NCI-H2196 (cell line): Measurements from ENCODE around the gene SPAG9.
A peak's percentile ranks its signal among the peaks of the same experiment; 100 is the strongest.

ENCODE experiments used
- DNase-seq: peaks from one replicate; lab custom pipeline; 2025; ENCODE audit not compliant: unreplicated experiment; lab: John Stamatoyannopoulos, UW

Gene SPAG9

GRCh38 chr17:50989149-50989548 lies 131.5 kb downstream of the SPAG9 start:
- no peak for DNase-seq

- DNase-seq: no peak
These were observed 132.2 kb downstream of the SPAG9 start for GRCh38 chr17:50988427-50988826.

GRCh38 chr17:50986989-50987660 lies 133.5 kb downstream of the SPAG9 start:
- DNase-seq: no peak

- DNase-seq: no peak
These were observed 139.4 kb downstream of the SPAG9 start for GRCh38 chr17:50981279-50981678.

- no peak for DNase-seq
These were observed 141.1 kb downstream of the SPAG9 start for GRCh38 chr17:50979524-50979927.

- DNase-seq: no peak
These were observed 143.0 kb downstream of the SPAG9 start for GRCh38 chr17:50977487-50978159.

- no peak for DNase-seq
These were observed 143.7 kb downstream of the SPAG9 start for GRCh38 chr17:50976951-50977472.

- no peak for DNase-seq
These were observed 146.8 kb downstream of the SPAG9 start for GRCh38 chr17:50973557-50974494.

GRCh38 chr17:50972577-50972976 lies 148.1 kb downstream of the SPAG9 start:
- DNase-seq: no peak

GRCh38 chr17:50967795-50968194 lies 152.9 kb downstream of the SPAG9 start:
- no peak for DNase-seq

- no peak for DNase-seq
These were observed 154.5 kb downstream of the SPAG9 start for GRCh38 chr17:50966163-50966666.

GRCh38 chr17:50963139-50963538 lies 157.5 kb downstream of the SPAG9 start:
- no peak for DNase-seq

- DNase-seq: no peak
These were observed 159.1 kb downstream of the SPAG9 start for GRCh38 chr17:50961282-50962220.

GRCh38 chr17:50959341-50959740 lies 161.3 kb downstream of the SPAG9 start:
- DNase-seq: no peak

GRCh38 chr17:50957600-50958575 lies 162.8 kb downstream of the SPAG9 start:
- no peak for DNase-seq

- peak; percentile 53 for DNase-seq
These were observed 163.7 kb downstream of the SPAG9 start for GRCh38 chr17:50956750-50957523.

- no peak for DNase-seq
These were observed 164.3 kb downstream of the SPAG9 start for GRCh38 chr17:50956409-50956749.

- DNase-seq: no peak
These were observed 165.0 kb downstream of the SPAG9 start for GRCh38 chr17:50955667-50956120.
